Peyer's patch (tissue), 4 donors: ENCODE results near the gene CCPG1. TPM values are rescaled to one million over a fixed set of nuclear protein-coding genes. Genes with fewer than 3 reads are reported as not detected.

Experiments
- DNase-seq, 3 donors: peaks; one replicate each; pipeline ENCODE4 v3.0.0-alpha.2; 2017 to 2019
- H3K27ac ChIP-seq, 4 donors: fragments of 200-600 bp; sonication (generic); one replicate each; pipeline ENCODE4 v1.5.1; 2016 to 2019
- H3K27me3 ChIP-seq, 2 donors: fragments of 200-600 bp; sonication (generic); one replicate each; pipeline ENCODE4 v1.5.1; 2019
- H3K36me3 ChIP-seq, 3 donors: fragments of 200-600 bp; sonication (generic); one replicate each; pipeline ENCODE4 v1.5.1; 2016 to 2019
- H3K4me1 ChIP-seq, 4 donors: fragments of 200-600 bp; sonication (generic); one replicate each; pipeline ENCODE4 v1.5.1; 2016 to 2019
- H3K4me3 ChIP-seq, 4 donors: fragments of 200-600 bp; sonication (generic); 1 replicate in 3 of 4; 2 replicates in 1 of 4; pipeline ENCODE4 v1.5.1; 2016 to 2019; ENCODE audit warnings: mild to moderate bottlenecking in 1 of 4
- H3K9me3 ChIP-seq, 4 donors: fragments of 200-600 bp; sonication (generic); one replicate each; pipeline ENCODE4 v1.5.1; 2016 to 2019; ENCODE audit warnings: mild to moderate bottlenecking in 1 of 4
- POLR2A ChIP-seq, 2 donors: fragments of 450-650 bp; IDR thresholded peaks; one replicate each; pipeline ENCODE4 v1.5.1; 2017; ENCODE audit warnings: antibody characterized with exemption in 2 of 2, mild to moderate bottlenecking in 2 of 2, moderate library complexity in 2 of 2
- total RNA-seq, 4 donors: library from RNA; depleted of rRNA; stranded (reverse); fragments of >200 nt; gene quantifications; one replicate each; pipeline ENCODE4 v1.1.0, GENCODE V29; 2016
- TF ChIP-seq, protein P1 (sequence below), 6 experiments: fragments of 450-650 bp in 4 of 6; fragments of 200-600 bp in 2 of 6; sonication (generic) in 1 of 6; IDR thresholded peaks; one replicate each; pipeline ENCODE4 v1.5.1; 2017 to 2019; ENCODE audit warnings: antibody characterized with exemption in 6 of 6, mild to moderate bottlenecking in 3 of 6, moderate library complexity in 1 of 6

The CCPG1 gene
- total RNA-seq, 4 donors from 2014 or later = 24.8 to 36.3 (median 29.5) TPM

- Histone ChIP-seq H3K36me3 (peaks cover 0 to 32% (median 0%) of the 10 kb centered on the region in 3 donors), H3K27ac (no peak overlapping the region), H3K4me3 (no peak overlapping the region), H3K9me3 (no peaks in the 10 kb centered on the region), H3K27me3 (no peaks in the 10 kb centered on the region), H3K4me1 (no peaks in the 10 kb centered on the region)
- TF ChIP-seq, protein P1, sequence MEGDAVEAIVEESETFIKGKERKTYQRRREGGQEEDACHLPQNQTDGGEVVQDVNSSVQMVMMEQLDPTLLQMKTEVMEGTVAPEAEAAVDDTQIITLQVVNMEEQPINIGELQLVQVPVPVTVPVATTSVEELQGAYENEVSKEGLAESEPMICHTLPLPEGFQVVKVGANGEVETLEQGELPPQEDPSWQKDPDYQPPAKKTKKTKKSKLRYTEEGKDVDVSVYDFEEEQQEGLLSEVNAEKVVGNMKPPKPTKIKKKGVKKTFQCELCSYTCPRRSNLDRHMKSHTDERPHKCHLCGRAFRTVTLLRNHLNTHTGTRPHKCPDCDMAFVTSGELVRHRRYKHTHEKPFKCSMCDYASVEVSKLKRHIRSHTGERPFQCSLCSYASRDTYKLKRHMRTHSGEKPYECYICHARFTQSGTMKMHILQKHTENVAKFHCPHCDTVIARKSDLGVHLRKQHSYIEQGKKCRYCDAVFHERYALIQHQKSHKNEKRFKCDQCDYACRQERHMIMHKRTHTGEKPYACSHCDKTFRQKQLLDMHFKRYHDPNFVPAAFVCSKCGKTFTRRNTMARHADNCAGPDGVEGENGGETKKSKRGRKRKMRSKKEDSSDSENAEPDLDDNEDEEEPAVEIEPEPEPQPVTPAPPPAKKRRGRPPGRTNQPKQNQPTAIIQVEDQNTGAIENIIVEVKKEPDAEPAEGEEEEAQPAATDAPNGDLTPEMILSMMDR (IDR thresholded peaks at IDR 0.05) = no peak
- TF ChIP-seq POLR2A (IDR thresholded peaks at IDR 0.05) = no peak
- DNase-seq = no peak
Measured at GRCh38 chr15:55327387-55327786, 80.8 kb downstream of the CCPG1 start.

- Histone ChIP-seq H3K9me3 (no peaks in the 10 kb centered on the region), H3K4me3 (no peak overlapping the region), H3K36me3 (peaks cover 0 to 1% (median 0%) of the 10 kb centered on the region in 3 donors), H3K27me3 (no peaks in the 10 kb centered on the region), H3K4me1 (peaks cover 0 to 17% (median 8%) of the 10 kb centered on the region in 4 donors), H3K27ac (no peak overlapping the region)
- TF ChIP-seq POLR2A (IDR thresholded peaks at IDR 0.05) = no peak
- TF ChIP-seq, protein P1 (IDR thresholded peaks at IDR 0.05) = no peak
- no peak for DNase-seq
Measured at GRCh38 chr15:55322467-55322866, 85.7 kb downstream of the CCPG1 start.

DNA sequence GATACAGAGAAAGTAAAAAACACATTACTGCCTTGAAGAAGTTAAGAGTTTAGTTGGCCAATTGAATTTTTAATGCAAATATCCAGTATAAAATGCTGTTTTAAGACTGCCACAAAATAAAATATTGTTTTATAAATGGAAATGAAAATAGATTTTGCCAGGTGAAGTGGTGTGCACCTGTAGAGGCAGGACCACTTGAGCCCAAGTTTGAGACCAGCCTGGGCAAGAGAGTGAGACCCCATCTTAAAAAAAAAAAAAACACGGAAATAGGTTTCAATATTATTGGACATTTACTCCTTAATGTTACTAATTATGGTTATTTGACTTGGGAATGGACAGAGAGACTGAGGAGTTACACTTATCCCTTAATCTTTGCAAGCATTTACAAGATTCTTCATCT lies 87.2 kb downstream of the CCPG1 start:
- DNase-seq = no peak
- no peak for TF ChIP-seq POLR2A (IDR thresholded peaks at IDR 0.05)
- TF ChIP-seq, protein P1 (IDR thresholded peaks at IDR 0.05) = no peak
- Histone ChIP-seq H3K27ac (no peak overlapping the region), H3K36me3 (no peaks in the 10 kb centered on the region), H3K4me3 (no peak overlapping the region), H3K27me3 (no peaks in the 10 kb centered on the region), H3K4me1 (peaks cover 0 to 25% (median 8%) of the 10 kb centered on the region in 4 donors), H3K9me3 (no peaks in the 10 kb centered on the region)

GRCh38 chr15:55320238-55320550 lies 88.0 kb downstream of the CCPG1 start:
- Histone ChIP-seq H3K4me1 (peaks cover 0 to 25% (median 8%) of the 10 kb centered on the region in 4 donors), H3K9me3 (no peaks in the 10 kb centered on the region), H3K27me3 (no peaks in the 10 kb centered on the region), H3K27ac (no peak overlapping the region), H3K4me3 (peak overlapping the region; percentile 0 to 99 (median 76)), H3K36me3 (no peaks in the 10 kb centered on the region)
- no peak for TF ChIP-seq POLR2A (IDR thresholded peaks at IDR 0.05)
- DNase-seq = no peak

DNA sequence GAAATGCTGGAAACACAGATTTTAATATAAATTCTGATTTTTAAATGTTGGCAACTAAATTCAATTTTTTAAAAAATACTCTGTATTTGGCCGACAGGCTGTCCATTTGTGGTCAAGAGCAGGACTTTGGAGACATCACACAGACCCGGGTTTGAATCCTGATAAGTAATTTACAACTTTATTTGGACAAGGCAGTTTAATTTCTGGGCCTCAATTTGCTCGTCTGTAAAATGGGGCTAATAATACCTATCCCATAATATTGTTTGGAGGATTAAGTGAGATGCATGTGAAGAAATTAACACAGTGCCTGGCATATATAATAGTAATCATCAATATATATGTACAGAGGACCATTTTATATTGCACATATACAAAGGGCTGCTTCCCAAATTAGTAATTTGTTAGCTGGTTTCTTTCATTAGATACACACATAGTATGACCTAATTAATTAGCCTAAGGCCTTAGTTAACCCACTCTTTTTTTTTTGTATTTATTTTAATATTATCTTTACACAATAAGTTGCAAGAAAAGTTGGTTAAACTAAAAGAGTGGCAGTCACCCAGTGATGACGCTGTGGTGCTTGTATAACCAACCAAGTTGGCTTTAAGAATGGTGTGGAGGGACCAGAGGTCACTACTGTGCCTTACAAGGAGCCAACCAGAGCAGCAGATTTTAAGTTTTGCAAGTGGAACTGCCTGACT lies 88.5 kb downstream of the CCPG1 start:
- H3K4me1 ChIP-seq = peaks cover 0 to 25% (median 8%) of the 10 kb centered on the region in 4 donors
- no peak for TF ChIP-seq POLR2A (IDR thresholded peaks at IDR 0.05)
- TF ChIP-seq, protein P1 (IDR thresholded peaks at IDR 0.05) = no peak
- H3K36me3 ChIP-seq = no peaks in the 10 kb centered on the region
- no peaks in the 10 kb centered on the region for H3K9me3 ChIP-seq
- no peak for DNase-seq
- peak overlapping the region in 3 of 4 donors; percentile 82 to 92 (median 91) for H3K27ac ChIP-seq
- H3K27me3 ChIP-seq = no peaks in the 10 kb centered on the region
- peak overlapping the region; percentile 66 to 99 (median 76) for H3K4me3 ChIP-seq

- peak; percentile 82 to 93 (median 88) for DNase-seq
- H3K4me3 ChIP-seq = peak within 1 kb of the TSS; percentile 66 to 99 (median 76)
- H3K9me3 ChIP-seq = no peaks in the 10 kb centered on the region
- no peaks in the 10 kb centered on the region for H3K27me3 ChIP-seq
- peaks cover 0 to under 1% (median 0%) of the 10 kb centered on the region in 3 donors for H3K36me3 ChIP-seq
- peak within 1 kb of the TSS; percentile 82 to 94 (median 92) for H3K27ac ChIP-seq
- H3K4me1 ChIP-seq = peaks cover 0 to 25% (median 8%) of the 10 kb centered on the region in 4 donors
- TF ChIP-seq, protein P1 (IDR thresholded peaks at IDR 0.05) = peak in 3 of 6 experiments; percentile 17 to 39 (median 31)
- peak; percentile 65 to 69 for TF ChIP-seq POLR2A (IDR thresholded peaks at IDR 0.05)
Measured at GRCh38 chr15:55318588-55319494, 89.3 kb downstream of the CCPG1 start, which contains the start of the genes PIGB and PIGBOS1. Gene PIGB (plus strand): TSS chr15:55319222. CDS start chr15:55319251, 29 bp downstream. Gene PIGBOS1 (minus strand): TSS chr15:55319123. CDS start chr15:55317792, 1,331 bp downstream.
